Mucosa of descending colon (tissue), 3 donors: ENCODE results near the gene CCDC175. TPM values are rescaled to one million over a fixed set of nuclear protein-coding genes. Genes with fewer than 3 reads are reported as not detected.
A peak's percentile ranks its signal among the peaks of the same experiment; 100 is the strongest.

Experiments
- ATAC-seq: fragments of 200-7000 bp; cut with Tn5 transposase; one replicate; pipeline ENCODE4 v1.9.1; 2020; ENCODE audit warnings: mild to moderate bottlenecking, moderate library complexity
- DNase-seq, 3 donors: peaks; one replicate each; pipeline ENCODE4 v3.0.0-alpha.2; 2020
- H3K36me3 ChIP-seq: fragments of 200-600 bp; one replicate; pipeline ENCODE4 v1.8.0; 2021; ENCODE audit warnings: low read depth, mild to moderate bottlenecking
- H3K4me1 ChIP-seq: fragments of 200-600 bp; one replicate; pipeline ENCODE4 v1.8.0; 2021; ENCODE audit warnings: low read depth, mild to moderate bottlenecking
- H3K4me3 ChIP-seq: fragments of 200-600 bp; one replicate; pipeline ENCODE4 v1.8.0; 2021; ENCODE audit warnings: mild to moderate bottlenecking
- H3K9me3 ChIP-seq: fragments of 200-600 bp; one replicate; pipeline ENCODE4 v1.8.0; 2021; ENCODE audit warnings: mild to moderate bottlenecking
- intact Hi-C, 2 donors: fragments of 100-400 bp; cut with DNase I in 1 of 2; cut with micrococcal nuclease in 1 of 2; formaldehyde crosslinking; loops; one replicate each; pipeline versions ENCODE4 v1.11.0 to v1.11.1; 2022; cut with DNase I, micrococcal nuclease
- total RNA-seq, 3 donors: library from RNA; stranded (reverse); fragmentation: NEBNext Ultra II Directional in 2 of 3; extraction: Animal tissue kit (Norgen Biotek cat#: 25700) in 2 of 3; gene quantifications; one replicate each; pipeline versions ENCODE4 v1.2.1 to v1.2.4, GENCODE V29; 2021 to 2023
- TF ChIP-seq, protein P1 (sequence below): fragments of 200-600 bp; IDR thresholded peaks from one replicate; pipeline ENCODE4 v1.8.0; 2022; ENCODE audit warnings: antibody characterized with exemption, mild to moderate bottlenecking
- donor health status: DM: no; HTN: no; CAD: no; lungs with moderate emphysema.
- donor health status: DM: no; HTN: no; CAD: no.
- donor health status: DM: no; HTN: yes; CAD: no.

Gene CCDC175
- total RNA-seq, 3 donors from 2014 or later = 0.09 to 1.6 (median 0.60) TPM

DNA sequence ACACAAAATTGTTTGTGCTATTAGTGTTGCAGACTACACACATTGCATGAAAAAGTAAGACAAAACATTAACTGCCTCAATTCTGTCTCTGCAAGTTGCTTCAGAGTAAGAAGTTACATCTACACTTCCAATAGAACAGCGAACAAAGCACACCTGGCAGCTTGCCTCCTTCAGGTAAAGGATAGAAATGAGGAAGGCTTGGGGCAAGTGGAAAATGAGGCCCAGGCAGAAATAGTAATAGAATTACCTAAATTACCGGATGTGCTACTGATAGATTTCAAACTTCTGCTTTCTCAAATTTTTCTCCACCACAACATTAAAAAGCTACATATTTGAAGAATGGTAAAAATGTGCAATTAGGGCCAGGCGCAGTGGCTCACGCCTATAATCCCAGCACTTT, 37.7 kb downstream of the CCDC175 start:
- ATAC-seq (no peak), DNase-seq (no peak)
- Histone ChIP-seq H3K36me3 (no peaks in the 10 kb centered on the region), H3K9me3 (no peaks in the 10 kb centered on the region), H3K4me1 (no peaks in the 10 kb centered on the region), H3K4me3 (no peak overlapping the region)
- intact Hi-C loops = no loop called here
- TF ChIP-seq, protein P1, sequence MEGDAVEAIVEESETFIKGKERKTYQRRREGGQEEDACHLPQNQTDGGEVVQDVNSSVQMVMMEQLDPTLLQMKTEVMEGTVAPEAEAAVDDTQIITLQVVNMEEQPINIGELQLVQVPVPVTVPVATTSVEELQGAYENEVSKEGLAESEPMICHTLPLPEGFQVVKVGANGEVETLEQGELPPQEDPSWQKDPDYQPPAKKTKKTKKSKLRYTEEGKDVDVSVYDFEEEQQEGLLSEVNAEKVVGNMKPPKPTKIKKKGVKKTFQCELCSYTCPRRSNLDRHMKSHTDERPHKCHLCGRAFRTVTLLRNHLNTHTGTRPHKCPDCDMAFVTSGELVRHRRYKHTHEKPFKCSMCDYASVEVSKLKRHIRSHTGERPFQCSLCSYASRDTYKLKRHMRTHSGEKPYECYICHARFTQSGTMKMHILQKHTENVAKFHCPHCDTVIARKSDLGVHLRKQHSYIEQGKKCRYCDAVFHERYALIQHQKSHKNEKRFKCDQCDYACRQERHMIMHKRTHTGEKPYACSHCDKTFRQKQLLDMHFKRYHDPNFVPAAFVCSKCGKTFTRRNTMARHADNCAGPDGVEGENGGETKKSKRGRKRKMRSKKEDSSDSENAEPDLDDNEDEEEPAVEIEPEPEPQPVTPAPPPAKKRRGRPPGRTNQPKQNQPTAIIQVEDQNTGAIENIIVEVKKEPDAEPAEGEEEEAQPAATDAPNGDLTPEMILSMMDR = no peak

DNA sequence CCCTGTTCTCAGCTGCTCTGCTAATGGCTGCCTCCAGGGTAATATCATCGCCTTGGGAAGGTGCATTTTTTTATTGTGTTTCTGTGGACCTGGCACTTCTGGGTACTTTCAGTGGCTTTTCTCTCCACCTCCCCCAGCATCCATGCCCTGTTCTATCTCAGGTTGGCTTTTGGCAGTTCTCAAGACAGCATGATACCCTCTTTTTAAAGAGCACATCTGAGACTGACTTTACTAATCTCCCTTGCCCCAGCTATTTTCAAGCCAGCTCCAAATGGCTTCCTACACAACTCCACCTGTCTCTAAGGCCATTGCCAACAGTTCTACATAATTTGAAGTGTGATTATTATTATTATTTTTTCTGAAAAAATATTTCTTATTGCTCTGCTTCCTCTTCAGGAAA, 39.1 kb downstream of the CCDC175 start:
- no peak for DNase-seq
- intact Hi-C loops = no loop called here

DNA sequence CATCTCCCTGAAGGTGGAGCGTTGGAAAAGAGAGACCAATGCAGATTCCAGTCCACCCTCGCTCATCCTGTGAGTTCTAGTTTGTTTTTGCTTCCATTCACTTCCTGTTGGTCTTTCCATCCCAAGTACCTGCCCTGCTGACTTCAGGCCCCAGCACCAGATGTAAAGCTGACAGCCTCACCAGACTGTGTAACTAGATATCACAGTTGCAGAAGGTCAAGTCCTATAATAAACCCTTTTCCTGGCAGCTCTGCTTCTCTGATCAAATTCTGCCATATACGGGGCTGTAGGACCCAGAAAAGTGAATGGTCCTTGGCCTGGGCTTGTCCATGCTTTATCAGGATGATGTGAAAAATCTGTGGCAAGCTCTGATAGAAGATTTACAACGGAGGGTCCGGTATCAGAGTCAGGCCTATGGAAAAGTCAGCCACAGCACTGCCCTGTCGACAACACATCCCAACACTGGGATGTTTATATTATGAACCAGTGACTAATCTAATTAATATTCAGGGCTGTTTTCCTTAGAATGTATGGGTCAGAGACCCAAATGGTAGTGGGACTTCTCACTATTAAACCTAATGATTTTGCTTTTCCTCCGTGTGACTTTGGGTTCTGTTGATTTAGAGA, 42.1 kb downstream of the CCDC175 start:
- TF ChIP-seq, protein P1 = no peak
- ATAC-seq (no peak), DNase-seq (no peak)
- Histone ChIP-seq H3K4me1 (no peaks in the 10 kb centered on the region), H3K36me3 (no peaks in the 10 kb centered on the region), H3K4me3 (no peak overlapping the region), H3K9me3 (no peaks in the 10 kb centered on the region)
- intact Hi-C loops = no loop called here

More for the DNA sequence above, 39.1 kb downstream of the CCDC175 start:
- TF ChIP-seq, protein P1 = no peak
- no peak overlapping the region for H3K4me3 ChIP-seq
- H3K36me3 ChIP-seq = no peaks in the 10 kb centered on the region
- H3K9me3 ChIP-seq = no peaks in the 10 kb centered on the region
- ATAC-seq = no peak
- H3K4me1 ChIP-seq = no peaks in the 10 kb centered on the region

DNA sequence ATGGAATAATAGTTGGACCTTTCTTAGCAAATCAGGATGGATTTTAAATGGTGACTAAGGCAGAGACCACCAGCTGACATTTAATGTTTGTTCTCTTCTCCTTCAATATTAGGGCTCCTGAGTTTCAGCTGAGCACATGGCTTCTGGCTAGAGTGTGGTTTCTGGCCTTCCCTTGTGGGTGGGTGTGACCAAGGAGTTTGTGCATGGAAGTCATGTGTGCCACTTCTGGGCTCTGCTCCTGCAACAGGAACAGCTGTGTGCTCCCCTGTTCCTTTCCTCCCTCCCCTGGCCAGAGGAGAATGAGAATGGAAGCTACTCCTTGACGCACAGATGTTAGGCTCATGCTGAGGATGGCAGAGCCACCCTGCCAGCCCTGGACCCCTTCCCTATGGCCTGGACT, 44.2 kb downstream of the CCDC175 start:
- Histone ChIP-seq H3K9me3 (peaks cover 3% of the 10 kb centered on the region), H3K4me1 (no peaks in the 10 kb centered on the region), H3K4me3 (no peak overlapping the region), H3K36me3 (no peaks in the 10 kb centered on the region)
- DNase-seq = no peak
- TF ChIP-seq, protein P1 = no peak
- intact Hi-C loops = no loop called here
- no peak for ATAC-seq

DNA sequence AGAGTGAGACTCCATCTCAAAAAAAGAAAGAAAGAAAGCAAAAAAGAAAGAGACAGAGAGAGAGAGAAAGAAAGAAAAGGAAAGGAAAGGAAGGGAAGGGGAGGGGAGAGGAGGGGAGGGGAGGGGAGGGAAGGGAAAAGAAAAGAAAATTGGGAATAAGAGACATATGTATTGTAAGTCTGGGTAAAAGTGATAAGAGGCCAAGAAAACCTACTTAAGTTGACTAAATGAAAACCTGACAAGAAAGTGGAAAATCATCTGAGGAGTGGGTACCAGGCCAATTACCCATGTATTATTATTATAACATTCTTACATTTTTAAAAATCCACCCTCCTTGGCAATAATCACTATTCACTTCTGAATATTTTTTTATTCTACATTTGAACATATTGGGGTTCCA, 46.3 kb downstream of the CCDC175 start:
- intact Hi-C loops = no loop called here
- no peaks in the 10 kb centered on the region for H3K36me3 ChIP-seq
- H3K9me3 ChIP-seq = peaks cover 3% of the 10 kb centered on the region
- no peak for ATAC-seq
- DNase-seq = no peak
- H3K4me3 ChIP-seq = no peak overlapping the region
- H3K4me1 ChIP-seq = no peaks in the 10 kb centered on the region
- TF ChIP-seq, protein P1 = no peak

DNA sequence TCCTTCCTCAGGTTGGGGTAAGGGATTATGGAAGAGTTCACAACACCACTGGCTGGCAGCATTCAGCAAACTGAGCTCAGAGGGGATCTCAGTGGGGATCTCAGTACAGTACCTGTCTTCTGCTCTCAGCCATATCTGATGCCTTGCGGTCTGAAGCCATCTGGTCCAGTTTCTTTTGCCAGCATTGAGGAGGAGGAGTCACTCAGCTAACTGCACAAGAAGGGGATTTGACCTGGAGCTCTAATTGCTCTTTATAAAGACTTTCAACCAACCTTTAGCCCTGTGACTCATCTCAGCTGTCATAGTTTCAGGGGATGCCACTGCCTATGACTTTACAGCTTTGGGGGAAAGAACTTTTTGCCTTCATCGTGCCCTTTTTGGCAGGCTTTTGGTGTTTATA, 47.4 kb downstream of the CCDC175 start:
- intact Hi-C loops = no loop called here
- peak; percentile 48 for ATAC-seq
- Histone ChIP-seq H3K36me3 (no peaks in the 10 kb centered on the region), H3K4me3 (no peak overlapping the region), H3K4me1 (no peaks in the 10 kb centered on the region), H3K9me3 (peaks cover 3% of the 10 kb centered on the region)
- TF ChIP-seq, protein P1 = no peak
- DNase-seq = no peak
